LHCN-M2 (cell line): ENCODE measurements around the gene CTIF. TPM values are rescaled to one million over a fixed set of nuclear protein-coding genes. Genes with fewer than 3 reads are reported as not detected.
"Not testable (repeated sequence)": the region's sequence is repeated elsewhere in the genome, so short reads cannot be mapped to it uniquely, and the experiment has no call there.

Experiments
- DNase-seq: peaks from one replicate; pipeline ENCODE4 v3.0.0-alpha.2; 2012; ENCODE audit warnings: low read depth
- total RNA-seq: library from RNA; depleted of rRNA; stranded (reverse); fragments of >200 nt; gene quantifications from 2 replicates; pipeline ENCODE4 v1.2.3, GENCODE V29; 2014

The CTIF gene
- total RNA-seq, 1 experiment from 2014 or later, result 18.1 TPM

DNA sequence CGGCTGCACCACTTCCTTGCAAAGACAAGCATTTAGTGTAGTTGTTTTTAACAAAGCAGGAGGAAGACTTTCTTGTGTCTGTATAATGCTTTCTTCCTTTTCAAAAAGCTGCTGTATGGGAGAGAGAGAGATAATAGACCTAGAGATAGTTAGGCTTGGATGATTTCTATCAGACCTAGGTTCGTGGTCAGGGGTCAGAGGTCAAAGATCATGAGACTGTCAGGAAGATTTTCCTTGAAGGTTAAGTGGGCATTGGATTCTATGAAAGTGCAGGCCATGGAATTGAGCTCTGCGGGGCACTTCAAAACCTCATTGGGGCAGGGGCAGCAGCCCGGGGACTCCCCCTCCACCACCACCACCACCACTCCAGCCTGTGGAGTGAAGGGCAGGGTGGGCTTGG, 164.6 kb downstream of the CTIF start:
- DNase-seq, result no peak

DNA sequence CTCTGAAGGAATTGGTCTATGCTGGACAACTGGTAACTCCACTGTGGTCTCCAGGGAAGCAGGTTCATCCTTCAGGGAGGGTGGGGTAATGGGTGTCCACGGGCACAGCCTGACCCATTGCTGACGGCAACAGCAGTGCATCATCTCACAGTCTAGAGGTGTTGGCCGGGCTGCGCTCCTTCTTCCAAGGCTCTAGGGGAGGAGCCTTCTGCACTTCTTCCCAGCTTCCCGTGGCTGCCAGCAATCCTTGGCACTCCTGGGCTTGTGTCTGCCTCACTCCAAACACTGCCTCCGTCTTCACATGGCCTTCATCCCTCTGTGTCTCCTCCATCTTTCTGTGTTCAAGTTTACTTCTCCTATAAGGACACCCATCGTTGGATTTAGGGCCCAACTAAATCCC, 166.2 kb downstream of the CTIF start:
- no peak for DNase-seq

DNA sequence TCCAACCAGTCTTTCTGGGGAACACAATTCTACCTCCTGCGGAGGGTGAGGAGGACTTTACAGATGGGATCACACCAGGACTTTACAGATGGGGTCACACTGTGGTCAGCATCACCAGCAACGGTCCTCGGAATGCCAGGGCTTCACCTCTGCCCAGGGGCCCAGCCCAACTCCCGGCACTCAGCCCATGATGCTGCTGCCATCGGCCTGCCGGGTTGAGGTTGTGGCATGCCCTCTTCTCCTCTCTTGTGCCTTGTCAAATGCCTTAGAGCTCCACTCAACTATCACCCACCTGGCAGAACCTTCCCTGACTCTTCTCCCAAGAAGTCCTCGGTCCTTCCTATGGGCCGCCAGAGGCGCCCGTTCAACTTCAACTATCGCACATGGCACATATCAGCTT, 166.7 kb downstream of the CTIF start:
- no peak for DNase-seq

DNA sequence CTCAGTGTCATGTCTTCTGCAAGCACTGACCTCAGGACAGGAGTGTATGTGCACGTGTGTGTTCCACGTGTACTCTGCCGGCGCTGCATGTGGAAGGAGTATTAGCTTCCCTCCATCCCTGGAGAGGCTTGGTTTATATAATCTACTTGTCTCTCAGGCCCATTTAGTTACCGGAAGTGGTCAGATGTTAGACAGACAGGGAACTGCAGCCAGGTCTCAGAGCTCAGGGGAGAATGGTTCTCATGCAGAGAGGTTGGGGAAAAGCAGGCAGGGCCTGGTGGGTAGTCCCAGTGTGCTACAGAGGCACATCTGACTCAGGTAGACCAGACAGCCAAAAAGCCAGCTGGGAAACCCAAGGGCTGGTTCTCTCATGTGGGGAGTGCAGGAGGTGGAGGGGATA, 167.9 kb downstream of the CTIF start:
- no peak for DNase-seq

DNA sequence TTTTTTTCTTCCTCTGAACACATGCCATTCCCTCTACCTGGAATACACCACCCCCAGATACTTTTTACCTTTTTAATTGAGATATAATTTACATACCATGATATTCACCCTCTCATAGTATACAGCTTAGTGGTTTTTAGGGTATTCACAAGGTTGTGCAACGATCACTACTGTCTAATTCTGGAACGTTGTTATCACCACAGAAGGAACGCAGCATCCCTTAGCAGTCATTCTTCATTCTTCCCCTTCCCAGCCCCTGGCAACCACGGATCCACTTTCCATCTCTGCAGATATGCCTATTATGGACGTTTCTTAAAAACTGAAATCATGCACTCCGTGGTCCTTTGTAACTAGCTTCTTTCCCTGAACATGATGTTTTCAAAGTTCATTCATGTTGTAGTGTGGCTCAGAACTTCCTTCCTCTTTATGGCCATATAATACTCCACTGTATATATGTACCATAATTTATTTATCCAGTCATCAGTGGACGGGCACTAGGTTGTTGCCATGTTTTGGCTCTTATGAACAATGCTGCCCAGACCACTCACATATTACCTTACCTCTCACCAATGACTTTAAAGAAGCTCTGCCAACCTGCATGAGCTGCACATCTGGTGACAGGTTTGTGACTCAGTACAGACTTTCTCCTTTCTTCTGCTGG, 168.9 kb downstream of the CTIF start:
- DNase-seq, result no peak

DNA sequence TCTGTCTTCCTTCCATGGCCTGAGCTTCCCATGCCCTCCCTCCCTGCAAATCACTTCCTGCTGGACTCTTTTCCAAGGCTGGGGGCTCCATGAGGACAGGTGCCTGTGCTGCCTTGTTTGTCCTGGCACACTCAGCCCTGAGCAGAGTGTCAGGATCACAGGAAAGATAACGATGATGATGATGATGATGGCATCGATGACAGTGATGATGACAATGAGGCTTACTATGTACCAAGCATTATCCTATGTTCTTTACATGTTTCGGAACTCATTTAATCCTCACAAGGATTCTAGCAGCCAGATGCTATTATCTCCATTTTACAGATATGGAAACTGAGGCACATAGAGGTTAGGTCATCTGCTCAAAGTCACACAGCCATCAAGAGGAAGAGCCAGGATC, 170.0 kb downstream of the CTIF start:
- no peak for DNase-seq

DNA sequence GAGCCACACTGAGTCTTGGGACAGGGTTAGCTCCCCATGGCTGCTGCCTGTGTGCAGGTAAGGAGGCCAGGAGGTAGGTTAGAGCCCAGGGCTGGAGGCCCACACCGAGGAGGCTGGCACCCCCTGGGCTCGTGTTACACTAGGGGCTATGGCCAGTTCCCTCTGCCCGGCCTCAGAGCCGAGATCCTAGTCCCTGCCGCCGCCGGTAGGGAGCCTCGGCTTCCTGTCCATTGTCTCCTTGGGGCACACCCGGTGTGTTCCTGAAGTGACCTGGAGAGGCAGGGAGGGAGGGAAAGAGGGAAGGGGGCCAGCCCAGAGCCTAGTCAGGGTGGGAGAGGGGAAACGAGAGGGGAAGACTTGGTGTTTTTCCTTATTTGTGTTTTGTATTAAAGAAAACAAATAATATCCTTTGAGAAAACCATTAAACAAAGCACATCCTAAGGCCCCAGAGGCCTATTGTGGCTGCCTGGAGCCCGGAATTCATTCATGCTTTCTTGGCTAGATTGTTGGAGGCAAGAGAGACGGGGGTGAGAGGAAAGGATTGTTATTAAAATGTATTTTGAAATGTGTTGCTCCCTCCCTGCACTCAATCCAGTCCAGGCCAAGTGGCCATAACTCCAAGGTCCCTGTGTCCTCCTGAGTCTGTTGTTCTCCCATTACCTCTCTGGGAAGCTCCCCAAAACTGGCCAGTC, 170.7 kb downstream of the CTIF start:
- DNase-seq, result no peak

DNA sequence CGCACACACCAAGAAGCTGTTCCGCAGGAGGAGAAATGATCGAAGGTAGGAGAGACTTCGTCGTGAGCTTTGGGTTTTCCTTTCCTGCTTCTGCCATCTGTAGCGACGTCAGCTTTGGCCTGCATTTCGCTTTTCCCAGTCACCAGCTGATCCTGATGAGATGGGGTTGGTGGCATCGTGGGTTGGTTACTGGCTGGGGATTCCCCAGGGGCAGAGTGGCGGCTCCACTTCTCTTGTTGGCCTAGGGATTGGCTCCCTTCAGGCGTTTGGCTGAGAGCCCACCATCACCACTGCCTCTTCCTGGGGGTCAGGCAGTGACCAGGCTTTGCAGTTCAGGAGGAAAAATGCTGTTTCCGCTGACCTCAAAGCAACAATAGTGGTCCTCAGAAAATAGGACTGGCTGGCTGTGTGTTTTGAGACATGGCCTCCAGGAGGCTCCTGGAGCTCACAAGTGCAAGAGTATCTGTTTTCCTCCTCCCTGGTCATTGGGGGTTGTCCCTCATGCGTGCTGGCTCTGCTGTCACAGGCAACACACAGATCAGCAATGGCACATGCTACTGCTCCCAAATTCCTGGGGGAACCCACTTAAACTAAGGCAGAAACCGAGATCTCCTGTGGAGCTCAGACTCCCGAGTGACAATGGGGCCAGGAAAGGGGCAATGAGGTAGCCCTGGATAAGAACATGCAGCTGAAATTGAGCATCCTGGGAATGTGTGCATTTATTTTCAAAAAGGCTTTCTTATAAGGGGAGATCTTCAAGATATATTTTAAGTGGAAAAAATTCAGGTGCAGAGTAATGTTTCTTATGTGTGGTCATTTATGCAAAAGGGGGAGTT, 173.0 kb downstream of the CTIF start:
- peak; percentile 45 for DNase-seq

DNA sequence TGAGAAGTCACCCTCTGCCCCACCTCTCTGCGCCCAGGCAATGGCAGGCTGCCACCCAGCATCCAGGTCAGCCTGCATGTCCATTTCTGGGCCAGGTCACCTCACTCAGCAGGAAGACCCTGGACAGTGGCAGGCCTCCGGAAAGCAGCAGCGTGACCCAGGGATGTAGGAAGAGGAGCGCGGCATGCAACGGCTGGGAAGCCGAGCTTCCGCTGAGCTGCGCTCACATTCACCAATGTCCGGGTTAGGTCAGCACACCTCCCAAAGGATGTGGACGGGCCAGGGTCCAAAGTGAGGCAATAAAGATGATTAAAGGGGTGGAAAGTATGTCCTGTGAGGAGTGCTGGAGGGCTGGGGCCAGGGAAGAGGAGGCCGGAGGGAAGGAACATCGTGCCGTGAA, 174.5 kb downstream of the CTIF start:
- no peak for DNase-seq

DNA sequence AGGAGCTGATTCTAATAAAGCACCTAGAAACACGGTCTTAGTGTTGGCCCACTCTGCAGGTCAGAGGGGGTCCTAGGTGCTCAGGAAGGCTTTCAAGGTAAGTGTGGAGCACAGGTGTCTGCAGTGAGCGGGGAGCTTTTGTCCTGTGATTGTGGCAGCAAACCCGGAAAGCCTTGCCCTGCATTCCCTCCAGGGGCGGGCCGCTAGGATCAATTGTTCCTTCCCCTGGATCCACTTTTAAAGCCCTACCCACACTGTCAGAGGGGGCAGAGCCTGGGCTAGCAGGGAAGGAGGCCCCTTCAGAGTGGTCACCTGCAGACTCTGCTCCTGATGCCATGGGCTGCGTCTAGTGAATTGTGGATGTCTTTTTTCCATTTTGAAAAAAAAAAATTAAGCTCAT, 176.0 kb downstream of the CTIF start:
- no peak for DNase-seq

DNA sequence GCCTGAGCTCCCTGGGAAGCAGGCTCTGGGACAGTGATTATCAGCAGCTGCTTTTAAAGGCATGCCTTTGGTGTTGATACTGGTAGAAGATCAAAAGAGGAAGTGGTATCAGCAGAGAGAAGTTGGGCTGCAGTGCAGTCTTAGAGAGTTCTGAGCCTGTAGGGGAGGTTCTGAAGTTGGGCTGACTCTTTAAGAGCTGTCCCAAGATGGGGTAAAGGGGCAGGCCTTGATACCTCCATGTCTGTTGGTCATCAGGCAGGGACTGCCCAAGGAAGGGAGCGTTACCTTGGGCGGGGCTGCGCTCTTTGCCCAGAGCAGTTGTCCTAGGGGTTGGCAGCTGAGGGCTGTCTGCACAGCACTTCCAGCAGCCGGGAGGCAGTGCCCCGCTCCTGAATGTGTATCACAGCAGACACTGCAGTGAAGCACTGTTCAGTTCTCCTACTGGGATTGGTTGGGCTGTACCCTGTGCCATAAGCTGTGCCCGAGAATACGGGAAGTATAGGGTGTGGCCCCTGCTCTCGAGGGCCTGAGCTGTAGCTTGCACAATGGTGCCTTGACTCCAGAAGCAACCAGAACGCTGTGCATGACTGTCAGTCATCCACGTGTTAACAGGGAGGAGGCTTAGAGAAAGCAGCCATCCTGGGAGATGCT, 177.0 kb downstream of the CTIF start:
- no peak for DNase-seq

DNA sequence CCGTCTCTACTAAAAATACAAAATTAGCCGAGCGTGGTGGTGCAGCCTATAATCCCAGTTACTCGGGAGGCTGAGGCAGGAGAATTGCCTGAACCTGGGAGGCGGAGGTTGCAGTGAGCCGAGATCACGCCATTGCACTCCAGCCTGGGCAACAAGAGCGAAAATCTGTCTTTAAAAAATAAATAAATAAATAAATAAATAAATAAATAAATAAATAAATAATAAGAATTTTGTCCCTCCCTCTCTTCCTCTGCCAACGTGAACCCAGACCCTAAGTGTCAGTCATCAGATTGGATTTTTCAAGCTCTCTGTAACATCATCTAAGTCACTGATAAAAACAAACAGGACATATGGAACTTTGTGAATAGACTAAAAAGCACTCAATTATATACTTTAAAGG, 178.4 kb downstream of the CTIF start:
- DNase-seq, result not testable (repeated sequence)

DNA sequence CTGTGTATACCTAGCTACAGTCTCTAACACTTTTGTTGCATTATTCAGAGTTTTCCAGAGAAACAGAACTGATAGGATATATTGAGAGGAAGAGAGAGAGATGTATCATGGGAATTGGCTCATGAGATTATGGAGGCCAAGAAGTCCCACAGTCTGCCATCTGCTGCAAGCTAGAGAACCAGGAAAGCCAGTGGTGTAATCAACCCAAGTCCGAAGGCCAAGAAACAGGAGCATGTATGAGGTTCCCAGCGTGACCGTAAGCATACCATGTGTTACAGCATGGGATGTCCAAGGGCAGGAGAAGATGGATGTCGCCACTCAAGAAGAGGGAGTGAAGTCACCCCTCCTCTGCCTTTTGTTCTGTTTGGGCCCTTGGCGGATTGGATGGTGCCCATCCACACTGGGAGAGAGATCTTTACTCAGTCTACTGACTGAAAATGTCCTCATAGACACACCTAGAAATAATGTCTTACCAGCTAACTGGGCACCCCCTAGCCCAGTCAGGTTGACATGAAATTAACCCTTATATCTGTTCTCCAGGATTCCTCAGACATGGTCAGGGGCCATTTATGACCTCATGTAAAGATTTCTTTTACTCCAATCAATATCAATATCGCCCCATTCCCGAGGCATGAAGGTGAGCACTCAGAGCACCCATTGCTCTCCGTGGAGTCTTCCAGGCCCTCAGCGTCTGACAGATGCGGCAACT, 179.6 kb downstream of the CTIF start:
- no peak for DNase-seq

DNA sequence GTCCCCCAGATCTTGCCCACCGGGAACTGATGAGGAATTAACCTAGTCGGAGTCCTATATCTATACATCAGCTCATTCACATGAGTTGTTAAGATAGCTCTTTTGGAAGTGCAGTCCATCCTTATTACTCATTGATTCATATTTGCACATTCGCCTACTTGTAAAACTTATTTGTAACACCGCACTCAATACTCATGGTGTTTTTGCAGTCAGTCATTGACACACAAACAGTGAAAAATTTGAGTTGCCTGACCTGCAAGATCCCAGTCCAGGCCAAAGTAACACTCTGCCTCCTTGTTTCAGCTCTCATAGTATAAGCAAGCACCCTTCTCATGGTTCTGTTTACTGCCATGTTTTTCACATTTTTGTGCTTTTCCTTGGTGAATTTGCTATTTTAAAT, 180.6 kb downstream of the CTIF start:
- no peak for DNase-seq

DNA sequence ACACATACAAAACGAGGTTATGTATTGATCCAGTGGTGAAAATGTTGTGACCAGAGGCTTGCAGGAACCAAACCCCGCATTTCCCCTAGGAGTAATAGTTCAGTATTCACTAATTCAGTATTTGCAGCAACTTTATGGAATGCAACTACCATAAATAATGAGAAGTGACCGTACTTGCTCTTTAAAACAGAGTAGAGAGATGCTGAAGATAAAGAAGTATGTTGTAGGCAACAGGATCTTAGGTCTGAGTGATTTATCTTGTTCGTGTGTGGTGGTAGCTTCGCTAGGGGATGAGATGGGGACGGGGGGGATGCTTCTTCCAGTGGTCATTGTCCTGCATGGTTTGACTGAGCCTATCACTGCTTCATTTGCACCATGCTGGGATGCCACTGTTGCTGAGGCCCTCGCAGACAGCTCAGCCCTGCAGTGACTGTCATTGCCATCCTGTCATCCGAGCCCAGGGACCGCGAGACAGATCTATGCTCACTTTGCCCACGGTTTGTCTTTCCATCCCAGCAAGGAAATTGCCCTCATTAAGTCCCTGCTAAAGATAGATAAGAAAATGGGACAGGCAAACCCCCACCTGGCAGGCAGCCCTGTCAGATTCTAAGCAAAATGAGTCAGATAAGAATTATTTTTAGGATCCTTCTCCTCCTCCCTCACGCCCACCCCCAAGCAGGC, 181.3 kb downstream of the CTIF start:
- peak; percentile 31 for DNase-seq

DNA sequence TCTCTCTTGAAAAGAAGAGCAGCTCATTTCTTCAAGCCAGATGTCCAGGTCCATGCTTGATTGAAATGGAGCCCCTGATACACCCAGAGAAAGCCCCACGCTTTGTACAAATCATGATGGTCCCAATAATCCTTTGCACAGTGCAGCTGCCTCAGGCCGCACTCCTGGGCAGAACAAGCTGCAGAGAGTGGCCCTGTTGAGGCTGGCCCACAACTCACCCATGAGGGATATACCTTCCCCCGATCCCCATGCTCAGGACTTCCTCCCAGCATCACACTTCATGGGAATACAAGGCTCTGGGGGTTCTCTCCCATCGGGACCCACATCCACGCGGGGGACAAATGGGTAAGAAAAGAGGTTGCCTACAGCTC, 181.8 kb downstream of the CTIF start:
- DNase-seq, result no peak

DNA sequence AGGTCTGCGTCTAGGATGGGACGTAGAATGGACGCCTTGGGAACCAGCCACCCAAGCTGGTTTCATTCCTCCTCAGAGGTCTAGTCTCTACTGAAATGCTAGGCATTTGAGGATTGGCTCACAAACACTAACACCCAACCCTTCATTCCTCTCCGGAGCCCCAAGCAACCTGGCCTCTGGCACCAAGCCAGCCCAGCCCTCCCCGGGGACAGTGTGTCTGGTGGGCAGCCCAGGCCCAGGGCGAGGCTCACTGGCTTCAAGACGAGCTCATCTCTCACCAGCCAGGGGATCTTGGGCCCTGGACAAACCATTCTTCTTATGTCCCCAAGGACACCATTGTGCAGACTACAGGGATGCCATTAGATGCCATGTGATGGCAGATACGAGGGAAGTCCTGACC, 182.5 kb downstream of the CTIF start:
- no peak for DNase-seq

DNA sequence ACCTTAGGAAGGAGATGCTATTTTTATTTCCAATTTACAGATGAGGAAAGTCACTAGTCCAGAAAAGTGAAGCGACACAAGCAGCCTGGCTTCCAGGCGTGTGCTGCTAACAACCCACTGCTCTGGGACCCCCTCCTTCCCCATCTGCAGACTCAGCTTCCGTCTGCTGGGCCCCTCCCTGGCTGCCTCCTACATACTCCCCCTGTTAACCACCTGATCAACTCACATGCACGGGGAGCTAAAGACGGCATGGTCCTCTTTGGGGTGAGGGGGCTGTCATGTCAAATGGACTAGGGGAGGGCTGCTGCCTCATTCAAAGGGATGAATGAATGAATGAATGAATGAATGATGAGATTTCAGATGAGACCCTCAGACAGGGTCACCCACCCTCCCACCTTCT, 184.2 kb downstream of the CTIF start:
- no peak for DNase-seq

DNA sequence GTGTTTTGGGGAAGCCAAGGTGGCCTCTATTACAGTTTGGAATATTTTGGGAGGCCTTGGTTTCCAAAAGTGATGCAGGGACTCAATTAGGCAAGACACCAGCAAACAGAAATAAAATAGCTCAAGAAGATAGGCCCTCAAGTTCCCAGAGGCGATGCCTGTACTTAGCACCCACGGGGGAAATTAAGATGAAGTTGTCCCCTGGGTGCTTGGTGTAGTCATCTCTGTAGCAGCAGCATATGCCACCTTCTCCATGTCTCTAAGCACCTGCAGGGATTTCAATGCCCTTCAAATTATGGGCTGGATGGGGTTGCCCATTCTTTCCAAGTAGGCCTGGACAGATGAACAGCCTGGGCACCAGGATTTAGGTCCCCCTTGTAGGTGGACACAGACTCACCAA, 185.0 kb downstream of the CTIF start:
- no peak for DNase-seq

DNA sequence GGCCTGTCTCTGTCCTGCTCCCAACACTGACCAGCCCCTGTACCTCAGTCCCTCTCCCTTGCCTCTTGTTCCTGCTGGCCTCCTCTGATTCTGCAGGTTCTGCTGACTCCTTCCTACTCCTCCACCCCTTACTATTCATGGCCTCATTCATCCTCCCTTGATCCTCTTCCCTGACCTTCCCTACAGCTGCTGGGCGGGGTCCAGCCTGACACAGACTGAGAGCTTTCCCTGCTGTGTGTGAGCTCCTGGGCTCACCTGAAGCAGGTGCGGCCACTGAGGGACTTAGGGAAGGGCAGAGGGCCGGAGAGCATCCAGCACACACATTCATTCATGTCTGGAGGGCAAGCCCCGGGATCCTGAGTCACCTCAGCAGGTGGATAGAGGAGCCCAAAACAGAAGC, 185.6 kb downstream of the CTIF start:
- DNase-seq, result no peak

DNA sequence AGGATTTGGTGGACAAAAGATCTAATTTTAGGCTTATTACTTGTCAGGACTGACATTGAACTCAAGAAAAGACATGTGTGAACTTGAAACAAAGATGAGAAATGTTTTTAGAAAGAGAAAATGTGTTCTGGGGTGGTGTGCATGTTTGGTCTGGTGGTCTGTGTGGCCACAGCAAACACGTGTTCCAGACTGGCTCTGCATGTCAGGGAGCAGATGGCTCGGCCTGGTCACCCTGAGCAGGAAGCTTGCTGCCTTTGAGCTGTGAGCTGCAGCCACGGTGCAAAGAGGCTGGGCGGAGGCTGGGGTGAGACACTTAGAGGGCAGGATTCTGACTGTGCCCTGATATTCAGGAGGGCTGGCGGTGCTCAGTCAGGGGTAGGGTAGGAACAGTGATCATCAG, 186.1 kb downstream of the CTIF start:
- DNase-seq, result no peak
